Activated T-cell treated with anti-CD3 and anti-CD28 coated beads for 24 hours (primary cell): ENCODE data around the gene PGAP3.

Experiments
- DNase-seq: peaks from one replicate; pipeline ENCODE4 v3.0.0-alpha.2; 2020; ENCODE audit warnings: low read depth

PGAP3 gene

GRCh38 chr17:39636927-39637736 is 50.7 kb downstream of the PGAP3 start, which contains the start of gene STARD3:
STARD3 (plus strand) TSS chr17:39637144; CDS start chr17:39653532, 16,388 bp downstream.
- peak; percentile 86 for DNase-seq

- no peak for DNase-seq
These were observed 51.3 kb downstream of the PGAP3 start for GRCh38 chr17:39636587-39636926.

GRCh38 chr17:39635614-39636176 is 52.2 kb downstream of the PGAP3 start:
- no peak for DNase-seq

- DNase-seq = no peak
These were observed 53.4 kb downstream of the PGAP3 start for GRCh38 chr17:39634384-39634871.

GRCh38 chr17:39633570-39634183 is 54.2 kb downstream of the PGAP3 start:
- DNase-seq = no peak

GRCh38 chr17:39632153-39632941 is 55.5 kb downstream of the PGAP3 start:
- no peak for DNase-seq

- no peak for DNase-seq
These were observed 56.5 kb downstream of the PGAP3 start for GRCh38 chr17:39631403-39631802.

GRCh38 chr17:39629898-39630297 is 58.0 kb downstream of the PGAP3 start:
- DNase-seq = no peak

- DNase-seq = no peak
These were observed 58.4 kb downstream of the PGAP3 start for GRCh38 chr17:39629494-39629880.

- no peak for DNase-seq
These were observed 59.0 kb downstream of the PGAP3 start for GRCh38 chr17:39628655-39629493.

GRCh38 chr17:39627712-39628516 is 59.9 kb downstream of the PGAP3 start:
- no peak for DNase-seq

GRCh38 chr17:39627047-39627711 is 60.7 kb downstream of the PGAP3 start:
- DNase-seq = no peak

- DNase-seq = no peak
These were observed 61.4 kb downstream of the PGAP3 start, which contains the start of gene PPP1R1B for GRCh38 chr17:39626171-39627046. PPP1R1B (plus strand) TSS chr17:39626952; CDS start chr17:39627393, 441 bp downstream.

- DNase-seq = no peak
These were observed 62.6 kb downstream of the PGAP3 start for GRCh38 chr17:39625198-39625785.

GRCh38 chr17:39624313-39624712 is 63.5 kb downstream of the PGAP3 start:
- DNase-seq = no peak

GRCh38 chr17:39623356-39623950 is 64.4 kb downstream of the PGAP3 start:
- peak; percentile 83 for DNase-seq

GRCh38 chr17:39622380-39623006 is 65.4 kb downstream of the PGAP3 start:
- no peak for DNase-seq
